D721Med (cell line): ENCODE results near the gene IL18BP.

Experiments used
- DNase-seq: peaks from one replicate; pipeline ENCODE4 v3.0.0; 2011; ENCODE audit warnings: low spot score; ENCODE audit not compliant: insufficient read length
- FAIRE-seq: peaks from 2 replicates; lab custom pipeline; 2011; peaks lifted over from hg19 to GRCh38; lab: Jason Lieb, UNC
- CTCF ChIP-seq: IDR thresholded peaks from 2 replicates; pipeline ENCODE4 v1.5.1; 2012; ENCODE audit warnings: mild to moderate bottlenecking, control low read depth; ENCODE audit not compliant: insufficient read depth; ENCODE audit errors: missing control alignments

The IL18BP gene

DNA sequence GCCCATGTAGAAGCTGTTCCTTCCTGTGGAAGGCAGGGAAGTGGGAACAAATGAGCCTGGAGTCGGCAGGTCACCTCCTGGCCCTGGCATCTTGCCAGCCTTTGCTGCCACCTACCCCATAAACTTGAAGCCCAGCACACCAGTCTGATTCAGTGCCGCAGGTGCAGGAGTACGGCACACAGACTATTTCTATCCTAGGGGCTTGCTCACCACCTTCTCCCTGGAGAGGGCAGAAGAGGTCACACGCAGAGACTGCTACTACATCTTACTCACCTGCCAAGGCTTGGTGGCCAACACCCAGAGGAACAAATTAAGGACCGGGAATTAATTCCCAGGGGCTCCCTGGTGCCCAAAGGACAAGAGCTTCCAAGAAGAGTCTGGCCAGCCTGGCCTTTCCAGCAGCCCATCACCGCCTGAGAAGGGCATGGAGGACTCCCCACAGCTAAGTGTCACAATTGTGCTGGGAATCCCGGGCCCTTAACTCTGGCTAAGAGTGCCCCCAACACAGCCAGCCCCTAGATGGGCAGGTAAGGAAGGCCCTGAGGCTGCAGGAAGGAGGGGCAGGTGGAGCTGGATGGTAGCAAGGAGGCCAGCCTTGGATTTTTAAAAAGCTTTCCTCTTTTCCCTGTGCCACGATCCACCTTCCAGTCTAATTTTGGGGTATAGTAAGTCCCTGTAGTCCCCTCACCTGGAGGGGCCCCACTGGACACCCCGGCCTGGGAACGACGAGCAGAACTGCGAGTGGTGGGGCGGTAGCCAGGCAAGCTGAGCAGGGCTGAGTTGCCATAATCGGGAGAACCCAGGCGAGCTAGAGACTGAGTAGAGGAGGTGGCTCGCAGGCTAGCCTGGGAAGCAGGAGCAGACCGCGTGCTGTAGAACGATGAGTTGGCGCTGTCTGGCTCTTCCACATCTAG lies 6.9 kb downstream of the IL18BP start:
- FAIRE-seq (no peak), DNase-seq (no peak)
- no peak for TF ChIP-seq CTCF

DNA sequence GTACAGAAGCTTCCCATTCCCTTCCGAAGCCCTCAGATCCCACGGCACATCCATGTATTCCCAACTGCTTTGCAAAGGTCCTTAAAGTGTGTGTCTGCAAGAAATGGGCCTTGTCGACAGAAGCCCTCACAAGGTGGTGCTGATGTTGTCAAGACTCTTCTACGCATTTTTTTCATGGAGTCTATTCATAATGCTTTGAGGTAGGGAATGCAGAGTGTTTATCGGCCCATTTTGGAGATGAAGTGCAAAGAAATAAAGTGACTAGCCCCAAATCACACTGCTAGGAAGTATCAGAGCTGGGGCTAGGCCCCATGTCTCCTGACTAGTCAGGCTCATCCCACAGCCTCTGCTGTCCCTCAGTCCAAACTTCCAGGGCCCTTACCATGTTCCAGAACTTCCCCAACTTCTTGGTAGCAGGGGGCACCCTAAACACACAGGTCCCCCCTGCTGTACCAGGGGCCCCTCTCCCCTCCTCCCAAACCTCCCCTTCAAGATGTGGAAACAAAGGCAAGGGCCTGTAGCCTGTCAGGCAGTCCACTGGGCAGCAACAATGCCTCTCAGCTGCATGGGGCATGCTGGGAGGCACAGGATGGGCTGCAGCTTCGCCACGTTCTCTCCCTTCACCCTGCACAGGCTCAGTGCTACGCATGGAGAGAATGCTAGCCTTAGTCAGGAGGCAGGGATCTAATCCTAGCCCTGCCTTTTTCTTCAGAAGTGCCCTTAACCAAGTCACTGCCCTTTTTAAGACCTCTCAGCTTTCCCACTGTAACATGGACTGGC lies 7.8 kb downstream of the IL18BP start:
- no peak for DNase-seq
- no peak for TF ChIP-seq CTCF
- FAIRE-seq = no peak

- FAIRE-seq (no peak), DNase-seq (no peak)
- TF ChIP-seq CTCF = no peak
Observed at GRCh38 chr11:72007089-72007476, 8.4 kb downstream of the IL18BP start.

DNA sequence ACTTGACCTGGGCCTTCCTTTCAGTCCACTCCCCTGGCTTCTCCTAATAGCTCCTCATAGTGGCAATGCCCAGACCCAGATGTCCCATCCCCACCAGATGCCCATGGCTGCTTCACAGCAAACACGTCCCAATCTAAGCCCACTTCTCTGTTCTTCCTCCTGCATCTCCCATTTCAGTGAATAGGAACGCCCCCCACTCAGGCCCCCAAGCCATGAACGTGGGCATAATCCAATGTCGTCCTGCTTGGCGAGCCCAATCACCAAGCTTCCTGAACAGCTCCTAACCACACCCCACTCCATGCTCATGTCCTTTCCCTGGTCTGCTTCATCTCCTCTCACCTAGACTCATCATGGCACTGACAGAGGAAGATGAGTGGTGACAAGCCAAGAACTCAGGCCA lies 8.9 kb downstream of the IL18BP start:
- no peak for TF ChIP-seq CTCF
- DNase-seq = no peak
- FAIRE-seq = no peak

- no peak for FAIRE-seq
- no peak for TF ChIP-seq CTCF
- no peak for DNase-seq
Observed at GRCh38 chr11:72008728-72009127, 10.0 kb downstream of the IL18BP start.

- no peak for FAIRE-seq
- DNase-seq = no peak
- no peak for TF ChIP-seq CTCF
Observed at GRCh38 chr11:72009156-72009555, 10.4 kb downstream of the IL18BP start.
